ENCODE data around the gene ATP8A2. TPM values are rescaled to one million over a fixed set of nuclear protein-coding genes. Genes with fewer than 3 reads are reported as not detected.

Gene ATP8A2
- total RNA-seq, 1 experiment from 2014 or later: 5.2 TPM

DNA sequence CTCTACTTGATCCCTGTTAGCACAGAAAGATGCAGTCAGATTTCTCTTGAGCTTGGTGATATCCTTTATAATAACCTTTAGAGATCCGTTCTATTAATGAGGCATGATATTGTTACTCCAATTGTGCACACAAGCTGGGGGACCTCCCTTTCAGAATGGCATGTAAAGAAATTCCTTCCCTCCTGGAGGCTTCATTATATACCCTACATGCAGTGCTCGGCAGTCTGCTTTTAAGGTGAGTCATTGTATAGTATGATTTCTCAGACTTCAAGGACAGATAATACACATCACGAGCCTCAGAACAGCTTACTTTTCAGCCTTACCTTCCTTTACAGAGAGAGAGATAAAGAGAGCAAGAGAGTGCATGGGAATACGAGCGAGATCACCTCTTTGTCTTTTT, 261.3 kb downstream of the ATP8A2 start (continued):
- TF ChIP-seq CBFB (CRISPR knock-in tag; IDR thresholded peaks at IDR 0.05; ENCODE audit: low read depth): no peak
- TF ChIP-seq ESRRA (CRISPR knock-in tag; IDR thresholded peaks at IDR 0.05; ENCODE audit: borderline replicate concordance): no peak

DNA sequence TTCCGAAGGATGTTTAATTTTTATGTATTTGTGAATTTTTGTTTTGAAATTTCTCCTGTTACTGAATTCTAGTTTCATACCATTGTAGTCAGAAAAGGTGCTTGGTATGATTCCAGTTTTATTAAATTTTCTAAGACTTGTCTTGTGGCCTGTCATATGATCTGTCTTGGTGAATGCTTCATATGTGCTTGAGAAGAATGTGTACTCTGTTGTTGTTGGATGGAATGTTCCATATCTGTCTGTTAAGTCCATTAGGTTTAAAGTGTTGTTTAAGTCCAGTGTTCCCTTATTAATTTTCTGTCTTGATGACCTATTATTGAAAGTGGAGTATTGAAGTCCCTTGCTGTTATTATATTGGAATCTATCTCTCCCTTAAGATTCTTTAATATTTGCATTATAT, 273.9 kb downstream of the ATP8A2 start:
- DNase-seq (ENCODE audit: low spot score) (no peak), ATAC-seq (no peak)
- Mint-ChIP-seq H3K36me3 (peaks cover 10% of the 10 kb centered on the region), H3K9me3 (peaks cover 33% of the 10 kb centered on the region), H3K27ac (no peak overlapping the region), H3K27me3 (ENCODE audit: low read depth) (no peaks in the 10 kb centered on the region), H3K4me3 (no peak overlapping the region), H3K4me1 (peaks cover 4% of the 10 kb centered on the region; the same call in 1 of the 2 replicates)
- ChIA-PET POLR2A (no interaction called here), CTCF (no interaction called here)
- TF ChIP-seq JAZF1 (CRISPR knock-in tag; IDR thresholded peaks at IDR 0.05) (no peak), NFE2L1 (CRISPR knock-in tag; IDR thresholded peaks at IDR 0.05) (no peak), SMAD3 (CRISPR knock-in tag; IDR thresholded peaks at IDR 0.05; ENCODE audit: borderline replicate concordance) (no peak), NFYB (CRISPR knock-in tag; conservative IDR thresholded peaks at IDR 0.05; ENCODE audit: low read depth) (no peak), JUN (CRISPR knock-in tag; IDR thresholded peaks at IDR 0.05) (no peak), FOXJ3 (CRISPR knock-in tag; IDR thresholded peaks at IDR 0.05; ENCODE audit: borderline replicate concordance) (no peak), FOXP1 (CRISPR knock-in tag; IDR thresholded peaks at IDR 0.05; ENCODE audit: borderline replicate concordance) (no peak), TCF7 (CRISPR knock-in tag; IDR thresholded peaks at IDR 0.05; ENCODE audit: low read depth) (no peak), TEAD1 (CRISPR knock-in tag; IDR thresholded peaks at IDR 0.05) (no peak)
- TF ChIP-seq, protein P1, sequence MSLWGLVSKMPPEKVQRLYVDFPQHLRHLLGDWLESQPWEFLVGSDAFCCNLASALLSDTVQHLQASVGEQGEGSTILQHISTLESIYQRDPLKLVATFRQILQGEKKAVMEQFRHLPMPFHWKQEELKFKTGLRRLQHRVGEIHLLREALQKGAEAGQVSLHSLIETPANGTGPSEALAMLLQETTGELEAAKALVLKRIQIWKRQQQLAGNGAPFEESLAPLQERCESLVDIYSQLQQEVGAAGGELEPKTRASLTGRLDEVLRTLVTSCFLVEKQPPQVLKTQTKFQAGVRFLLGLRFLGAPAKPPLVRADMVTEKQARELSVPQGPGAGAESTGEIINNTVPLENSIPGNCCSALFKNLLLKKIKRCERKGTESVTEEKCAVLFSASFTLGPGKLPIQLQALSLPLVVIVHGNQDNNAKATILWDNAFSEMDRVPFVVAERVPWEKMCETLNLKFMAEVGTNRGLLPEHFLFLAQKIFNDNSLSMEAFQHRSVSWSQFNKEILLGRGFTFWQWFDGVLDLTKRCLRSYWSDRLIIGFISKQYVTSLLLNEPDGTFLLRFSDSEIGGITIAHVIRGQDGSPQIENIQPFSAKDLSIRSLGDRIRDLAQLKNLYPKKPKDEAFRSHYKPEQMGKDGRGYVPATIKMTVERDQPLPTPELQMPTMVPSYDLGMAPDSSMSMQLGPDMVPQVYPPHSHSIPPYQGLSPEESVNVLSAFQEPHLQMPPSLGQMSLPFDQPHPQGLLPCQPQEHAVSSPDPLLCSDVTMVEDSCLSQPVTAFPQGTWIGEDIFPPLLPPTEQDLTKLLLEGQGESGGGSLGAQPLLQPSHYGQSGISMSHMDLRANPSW (CRISPR knock-in tag; conservative IDR thresholded peaks at IDR 0.05; ENCODE audit: low read depth): no peak
- TF ChIP-seq, protein P2, sequence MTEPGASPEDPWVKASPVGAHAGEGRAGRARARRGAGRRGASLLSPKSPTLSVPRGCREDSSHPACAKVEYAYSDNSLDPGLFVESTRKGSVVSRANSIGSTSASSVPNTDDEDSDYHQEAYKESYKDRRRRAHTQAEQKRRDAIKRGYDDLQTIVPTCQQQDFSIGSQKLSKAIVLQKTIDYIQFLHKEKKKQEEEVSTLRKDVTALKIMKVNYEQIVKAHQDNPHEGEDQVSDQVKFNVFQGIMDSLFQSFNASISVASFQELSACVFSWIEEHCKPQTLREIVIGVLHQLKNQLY (CRISPR knock-in tag; IDR thresholded peaks at IDR 0.05): no peak

DNA sequence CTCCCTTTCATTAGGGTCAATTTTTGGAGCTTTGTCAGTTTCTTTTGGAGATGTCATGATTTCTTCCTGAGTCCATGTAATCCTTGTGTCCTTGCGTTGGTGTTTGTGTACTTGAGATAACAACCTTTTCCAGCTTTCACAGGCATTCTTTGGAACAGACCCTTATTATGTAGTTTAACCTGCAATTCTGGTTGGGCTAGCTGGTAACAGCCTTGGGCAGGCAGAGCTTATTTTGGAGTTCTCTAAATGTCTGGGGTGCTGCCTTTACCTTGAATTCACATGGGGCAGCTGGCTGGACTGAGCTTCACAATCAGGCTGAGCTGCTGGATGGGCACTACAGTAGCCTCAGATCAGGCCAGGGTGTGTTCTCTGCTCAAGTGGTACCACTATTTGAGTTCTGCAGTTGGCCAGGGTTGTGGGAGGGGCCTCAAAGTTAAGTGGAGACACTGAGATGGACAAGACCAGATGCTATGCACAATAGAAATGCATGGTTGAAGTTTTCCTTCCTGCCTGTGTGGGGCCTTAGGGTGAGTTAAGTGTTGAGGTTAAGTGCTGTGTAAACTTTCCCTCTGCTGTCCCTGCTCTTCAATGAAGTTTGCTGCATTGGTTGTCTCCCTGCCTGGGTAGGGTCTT, 277.3 kb downstream of the ATP8A2 start:
- Mint-ChIP-seq H3K27ac (no peak overlapping the region), H3K27me3 (ENCODE audit: low read depth) (no peaks in the 10 kb centered on the region), H3K9me3 (peaks cover 21% of the 10 kb centered on the region), H3K36me3 (peaks cover 5% of the 10 kb centered on the region; the same call in 1 of the 2 replicates), H3K4me1 (peaks cover 12% of the 10 kb centered on the region), H3K4me3 (no peak overlapping the region)
- TF ChIP-seq, protein P3, sequence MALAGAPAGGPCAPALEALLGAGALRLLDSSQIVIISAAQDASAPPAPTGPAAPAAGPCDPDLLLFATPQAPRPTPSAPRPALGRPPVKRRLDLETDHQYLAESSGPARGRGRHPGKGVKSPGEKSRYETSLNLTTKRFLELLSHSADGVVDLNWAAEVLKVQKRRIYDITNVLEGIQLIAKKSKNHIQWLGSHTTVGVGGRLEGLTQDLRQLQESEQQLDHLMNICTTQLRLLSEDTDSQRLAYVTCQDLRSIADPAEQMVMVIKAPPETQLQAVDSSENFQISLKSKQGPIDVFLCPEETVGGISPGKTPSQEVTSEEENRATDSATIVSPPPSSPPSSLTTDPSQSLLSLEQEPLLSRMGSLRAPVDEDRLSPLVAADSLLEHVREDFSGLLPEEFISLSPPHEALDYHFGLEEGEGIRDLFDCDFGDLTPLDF (CRISPR knock-in tag; IDR thresholded peaks at IDR 0.05): no peak
- TF ChIP-seq ESRRA (CRISPR knock-in tag; IDR thresholded peaks at IDR 0.05; ENCODE audit: borderline replicate concordance): no peak
- TF ChIP-seq SOX15 (CRISPR knock-in tag; IDR thresholded peaks at IDR 0.05): no peak
- TF ChIP-seq, protein P4, sequence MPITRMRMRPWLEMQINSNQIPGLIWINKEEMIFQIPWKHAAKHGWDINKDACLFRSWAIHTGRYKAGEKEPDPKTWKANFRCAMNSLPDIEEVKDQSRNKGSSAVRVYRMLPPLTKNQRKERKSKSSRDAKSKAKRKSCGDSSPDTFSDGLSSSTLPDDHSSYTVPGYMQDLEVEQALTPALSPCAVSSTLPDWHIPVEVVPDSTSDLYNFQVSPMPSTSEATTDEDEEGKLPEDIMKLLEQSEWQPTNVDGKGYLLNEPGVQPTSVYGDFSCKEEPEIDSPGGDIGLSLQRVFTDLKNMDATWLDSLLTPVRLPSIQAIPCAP (CRISPR knock-in tag; IDR thresholded peaks at IDR 0.05): no peak
- TF ChIP-seq, protein P5, sequence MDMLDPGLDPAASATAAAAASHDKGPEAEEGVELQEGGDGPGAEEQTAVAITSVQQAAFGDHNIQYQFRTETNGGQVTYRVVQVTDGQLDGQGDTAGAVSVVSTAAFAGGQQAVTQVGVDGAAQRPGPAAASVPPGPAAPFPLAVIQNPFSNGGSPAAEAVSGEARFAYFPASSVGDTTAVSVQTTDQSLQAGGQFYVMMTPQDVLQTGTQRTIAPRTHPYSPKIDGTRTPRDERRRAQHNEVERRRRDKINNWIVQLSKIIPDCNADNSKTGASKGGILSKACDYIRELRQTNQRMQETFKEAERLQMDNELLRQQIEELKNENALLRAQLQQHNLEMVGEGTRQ (CRISPR knock-in tag; IDR thresholded peaks at IDR 0.05): no peak
- TF ChIP-seq ZNF423 (CRISPR knock-in tag; IDR thresholded peaks at IDR 0.05): no peak
- TF ChIP-seq, protein P6, sequence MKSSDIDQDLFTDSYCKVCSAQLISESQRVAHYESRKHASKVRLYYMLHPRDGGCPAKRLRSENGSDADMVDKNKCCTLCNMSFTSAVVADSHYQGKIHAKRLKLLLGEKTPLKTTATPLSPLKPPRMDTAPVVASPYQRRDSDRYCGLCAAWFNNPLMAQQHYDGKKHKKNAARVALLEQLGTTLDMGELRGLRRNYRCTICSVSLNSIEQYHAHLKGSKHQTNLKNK (CRISPR knock-in tag; IDR thresholded peaks at IDR 0.05): no peak
- TF ChIP-seq TCF7 (CRISPR knock-in tag; IDR thresholded peaks at IDR 0.05; ENCODE audit: low read depth): no peak
- TF ChIP-seq NR3C1 (CRISPR knock-in tag; conservative IDR thresholded peaks at IDR 0.05; ENCODE audit: low read depth): no peak
- TF ChIP-seq CREB1 (CRISPR knock-in tag; IDR thresholded peaks at IDR 0.05): no peak
- no peak for TF ChIP-seq PRRX2 (CRISPR knock-in tag; IDR thresholded peaks at IDR 0.05)
- no peak for TF ChIP-seq NFE2L1 (CRISPR knock-in tag; IDR thresholded peaks at IDR 0.05)
- TF ChIP-seq ZNF121 (CRISPR knock-in tag; IDR thresholded peaks at IDR 0.05): no peak
- ATAC-seq (no peak), DNase-seq (ENCODE audit: low spot score) (no peak)
- CTCF ChIA-PET: no interaction called here
- POLR2A ChIA-PET: no interaction called here

All from WTC11 (cell line).